Renal cortex interstitium (tissue), 11 donors: ENCODE results near the gene RGL1. TPM values are rescaled to one million over a fixed set of nuclear protein-coding genes. Genes with fewer than 3 reads are reported as not detected.

Experiments used
- DNase-seq, 11 donors: peaks; one replicate each; pipeline ENCODE4 v3.0.0-alpha.2; 2013; ENCODE audit warnings: low read depth in 9 of 11, low spot score in 4 of 11; ENCODE audit errors: extremely low read depth in 1 of 11
- polyA plus RNA-seq, 3 donors: library from polyadenylated mRNA; unstranded; fragments of 120-200 nt; gene quantifications; one replicate each; pipeline ENCODE4 v1.2.1, GENCODE V29; 2013; ENCODE audit not compliant: insufficient read length in 3 of 3

RGL1 gene
- polyA plus RNA-seq, 3 donors: 50.1 to 56.2 (median 52.3) TPM

GRCh38 chr1:183810756-183811544 lies 6.0 kb downstream of the RGL1 start:
- DNase-seq: no peak

GRCh38 chr1:183812128-183812527 lies 7.2 kb downstream of the RGL1 start:
- DNase-seq: no peak

- no peak for DNase-seq
Measured at GRCh38 chr1:183812686-183813569, 8.0 kb downstream of the RGL1 start.

- no peak for DNase-seq
Measured at GRCh38 chr1:183814121-183814681, 9.3 kb downstream of the RGL1 start.

- no peak for DNase-seq
Measured at GRCh38 chr1:183816110-183816509, 11.2 kb downstream of the RGL1 start.

- no peak for DNase-seq
Measured at GRCh38 chr1:183817576-183818288, 12.8 kb downstream of the RGL1 start.

- DNase-seq: no peak
Measured at GRCh38 chr1:183819059-183819458, 14.1 kb downstream of the RGL1 start.

GRCh38 chr1:183821309-183821888 lies 16.5 kb downstream of the RGL1 start:
- DNase-seq: no peak

- no peak for DNase-seq
Measured at GRCh38 chr1:183821889-183822611, 17.1 kb downstream of the RGL1 start.

- DNase-seq: no peak
Measured at GRCh38 chr1:183824291-183824690, 19.4 kb downstream of the RGL1 start.

- DNase-seq: no peak
Measured at GRCh38 chr1:183827801-183828200, 22.9 kb downstream of the RGL1 start.

- DNase-seq: no peak
Measured at GRCh38 chr1:183830389-183830788, 25.5 kb downstream of the RGL1 start.

GRCh38 chr1:183831311-183831710 lies 26.4 kb downstream of the RGL1 start:
- DNase-seq: no peak

- no peak for DNase-seq
Measured at GRCh38 chr1:183832459-183832858, 27.5 kb downstream of the RGL1 start.

GRCh38 chr1:183834568-183834967 lies 29.6 kb downstream of the RGL1 start:
- DNase-seq: no peak

- DNase-seq: no peak
Measured at GRCh38 chr1:183836598-183836997, 31.7 kb downstream of the RGL1 start.

- DNase-seq: no peak
Measured at GRCh38 chr1:183837062-183837461, 32.1 kb downstream of the RGL1 start.

GRCh38 chr1:183838221-183838620 lies 33.3 kb downstream of the RGL1 start:
- no peak for DNase-seq
